Activated CD4-positive, alpha-beta T cell treated with anti-CD3 and anti-CD28 coated beads, Interleukin-2, amount 10 ng/mL, durations not matched to agents 7 days and 5 days (primary cell): Measurements from ENCODE around the gene MAB21L2. TPM values are rescaled to one million over a fixed set of nuclear protein-coding genes. Genes with fewer than 3 reads are reported as not detected.

Source experiments
- CTCF ChIA-PET: fragments of 350-600 bp; sonication (Branson Sonifier 250); formaldehyde crosslinking; loops from one replicate; lab custom pipeline; 2021; ENCODE audit warnings: antibody characterized with exemption; lab: Charles Lee
- POLR2A ChIA-PET: fragments of 350-600 bp; sonication (Branson Sonifier 250); formaldehyde crosslinking; loops from one replicate; lab custom pipeline; 2021; ENCODE audit warnings: antibody characterized with exemption; lab: Charles Lee
- DNase-seq: peaks from one replicate; pipeline ENCODE4 v3.0.0-alpha.2; 2020
- H3K27ac Mint-ChIP-seq: one replicate; pipeline ENCODE4 v1.8.0; 2021; ENCODE audit warnings: mild to moderate bottlenecking, moderate library complexity, mixed read lengths
- H3K27me3 Mint-ChIP-seq: one replicate; pipeline ENCODE4 v1.8.0; 2021; ENCODE audit warnings: mixed read lengths
- H3K36me3 Mint-ChIP-seq: one replicate; pipeline ENCODE4 v1.8.0; 2021; ENCODE audit warnings: low read depth, mixed read lengths
- H3K4me1 Mint-ChIP-seq: one replicate; pipeline ENCODE4 v1.8.0; 2021; ENCODE audit warnings: mixed read lengths
- H3K4me3 Mint-ChIP-seq: one replicate; pipeline ENCODE4 v1.8.0; 2021; ENCODE audit warnings: mild to moderate bottlenecking, moderate library complexity, mixed read lengths
- H3K9me3 Mint-ChIP-seq: one replicate; pipeline ENCODE4 v1.8.0; 2021; ENCODE audit warnings: mixed read lengths
- total RNA-seq, 2 experiments: library from RNA; stranded (reverse); gene quantifications; one replicate each; pipeline ENCODE4 v1.2.3, GENCODE V29; 2021

Gene MAB21L2
- total RNA-seq, 2 experiments from 2014 or later: not detected

DNA sequence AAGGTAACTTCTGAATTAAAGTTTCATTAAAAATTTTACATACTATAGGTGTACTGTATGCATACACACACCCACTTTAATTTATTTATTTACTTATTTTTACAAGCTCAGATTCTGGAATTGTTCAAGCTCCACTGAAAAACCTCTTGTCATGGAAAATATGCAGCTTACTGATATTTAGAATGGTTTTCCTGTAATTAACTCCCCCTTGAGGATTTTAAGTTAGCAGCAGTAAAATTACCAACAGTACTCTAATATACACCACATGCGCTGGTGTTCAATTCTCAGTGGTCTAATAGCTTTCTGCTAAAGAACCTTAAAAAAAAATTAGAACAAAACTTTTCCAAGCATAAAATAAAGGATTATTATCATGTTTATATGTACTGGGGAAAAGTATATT lies 12.0 kb downstream of the MAB21L2 start:
- POLR2A ChIA-PET: no interaction called here
- no peak overlapping the region for H3K27ac Mint-ChIP-seq
- CTCF ChIA-PET: no interaction called here
- no peak overlapping the region for H3K4me3 Mint-ChIP-seq
- no peak for DNase-seq
- H3K36me3 Mint-ChIP-seq: peaks cover 9% of the 10 kb centered on the region
- H3K4me1 Mint-ChIP-seq: no peaks in the 10 kb centered on the region
- no peaks in the 10 kb centered on the region for H3K9me3 Mint-ChIP-seq
- no peaks in the 10 kb centered on the region for H3K27me3 Mint-ChIP-seq

GRCh38 chr4:150598909-150599308 lies 17.0 kb downstream of the MAB21L2 start:
- no peaks in the 10 kb centered on the region for H3K9me3 Mint-ChIP-seq

GRCh38 chr4:150599547-150599946 lies 17.6 kb downstream of the MAB21L2 start:
- H3K4me1 Mint-ChIP-seq: no peaks in the 10 kb centered on the region
- peaks cover 11% of the 10 kb centered on the region for H3K36me3 Mint-ChIP-seq
- DNase-seq: no peak
- no peaks in the 10 kb centered on the region for H3K9me3 Mint-ChIP-seq
- H3K27ac Mint-ChIP-seq: no peak overlapping the region
- ChIA-PET POLR2A (no interaction called here), CTCF (no interaction called here)
- H3K27me3 Mint-ChIP-seq: no peaks in the 10 kb centered on the region
- H3K4me3 Mint-ChIP-seq: no peak overlapping the region

More at GRCh38 chr4:150598909-150599308, 17.0 kb downstream of the MAB21L2 start:
- ChIA-PET POLR2A (no interaction called here), CTCF (no interaction called here)
- no peak for DNase-seq
- Mint-ChIP-seq H3K4me1 (no peaks in the 10 kb centered on the region), H3K27ac (no peak overlapping the region), H3K27me3 (no peaks in the 10 kb centered on the region), H3K36me3 (peaks cover 11% of the 10 kb centered on the region), H3K4me3 (no peak overlapping the region)

DNA sequence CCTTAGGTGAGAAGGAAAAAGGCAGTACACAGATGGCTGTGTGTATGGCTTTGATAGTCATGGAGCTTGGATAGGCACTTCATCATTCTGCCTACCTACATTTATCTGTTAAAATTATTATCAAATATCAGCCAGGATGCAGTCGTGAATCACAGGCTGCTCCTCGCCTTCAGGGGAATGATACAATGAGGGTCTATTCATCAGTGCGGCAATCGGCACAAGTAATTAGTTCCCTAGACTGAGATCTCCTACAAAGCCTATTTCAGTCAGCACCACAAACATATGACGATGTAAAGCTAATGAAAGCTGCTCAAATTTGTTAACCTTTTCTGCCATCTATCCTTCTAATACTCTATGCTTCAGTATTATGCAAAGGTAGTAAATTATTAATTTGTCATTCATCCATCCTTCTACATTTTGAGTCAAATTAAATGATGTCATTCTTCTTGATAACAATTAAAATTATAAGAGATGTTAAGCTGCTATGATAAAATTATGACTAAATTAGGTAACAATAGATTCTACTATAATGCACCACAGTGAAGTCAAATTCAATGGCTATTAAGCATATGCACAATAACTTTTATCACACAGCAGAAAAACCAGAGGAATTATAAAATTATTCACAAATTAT lies 19.0 kb downstream of the MAB21L2 start:
- DNase-seq: no peak
- no peak overlapping the region for H3K4me3 Mint-ChIP-seq
- ChIA-PET CTCF (interaction anchor here (1.2 kb wide), 1 partner anchor 32 kb away, joined by 3 read pairs; no protein-coding TSS in a partner anchor), POLR2A (no interaction called here)
- H3K27me3 Mint-ChIP-seq: no peaks in the 10 kb centered on the region
- H3K36me3 Mint-ChIP-seq: peaks cover 11% of the 10 kb centered on the region
- H3K4me1 Mint-ChIP-seq: no peaks in the 10 kb centered on the region
- H3K9me3 Mint-ChIP-seq: no peaks in the 10 kb centered on the region
- no peak overlapping the region for H3K27ac Mint-ChIP-seq

GRCh38 chr4:150609131-150609530 lies 27.2 kb downstream of the MAB21L2 start:
- H3K27ac Mint-ChIP-seq: no peak overlapping the region
- H3K9me3 Mint-ChIP-seq: no peaks in the 10 kb centered on the region
- H3K4me1 Mint-ChIP-seq: no peaks in the 10 kb centered on the region
- CTCF ChIA-PET: interaction anchor here (0.5 kb wide), 1 partner anchor 400 kb away, joined by 3 read pairs; no protein-coding TSS in a partner anchor
- no peak for DNase-seq
- no peaks in the 10 kb centered on the region for H3K36me3 Mint-ChIP-seq
- H3K27me3 Mint-ChIP-seq: no peaks in the 10 kb centered on the region
- H3K4me3 Mint-ChIP-seq: no peak overlapping the region
- POLR2A ChIA-PET: no interaction called here

DNA sequence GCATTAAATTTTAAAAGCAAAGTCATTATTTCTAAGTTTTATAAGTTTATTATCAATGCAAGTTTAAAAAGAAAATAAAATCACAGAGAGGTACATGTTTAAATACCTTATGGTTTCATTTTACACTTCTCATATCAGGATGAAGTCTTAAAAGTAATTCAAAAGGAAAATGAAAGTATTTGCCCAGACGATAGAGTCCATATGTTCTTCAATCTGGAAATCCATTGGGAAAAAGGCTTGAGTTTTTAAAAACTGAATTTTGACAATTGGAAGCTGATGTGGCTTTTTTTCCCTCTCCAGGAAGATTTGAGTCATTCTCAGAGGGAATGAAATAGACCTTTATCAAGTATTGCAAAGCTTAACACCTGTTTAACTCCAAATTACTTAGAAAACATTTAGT lies 37.1 kb downstream of the MAB21L2 start:
- peaks cover 6% of the 10 kb centered on the region for H3K9me3 Mint-ChIP-seq
- POLR2A ChIA-PET: no interaction called here
- peaks cover 17% of the 10 kb centered on the region for H3K36me3 Mint-ChIP-seq
- no peak for DNase-seq
- no peaks in the 10 kb centered on the region for H3K27me3 Mint-ChIP-seq
- no peak overlapping the region for H3K27ac Mint-ChIP-seq
- CTCF ChIA-PET: no interaction called here
- H3K4me3 Mint-ChIP-seq: no peak overlapping the region
- H3K4me1 Mint-ChIP-seq: peaks cover 3% of the 10 kb centered on the region

DNA sequence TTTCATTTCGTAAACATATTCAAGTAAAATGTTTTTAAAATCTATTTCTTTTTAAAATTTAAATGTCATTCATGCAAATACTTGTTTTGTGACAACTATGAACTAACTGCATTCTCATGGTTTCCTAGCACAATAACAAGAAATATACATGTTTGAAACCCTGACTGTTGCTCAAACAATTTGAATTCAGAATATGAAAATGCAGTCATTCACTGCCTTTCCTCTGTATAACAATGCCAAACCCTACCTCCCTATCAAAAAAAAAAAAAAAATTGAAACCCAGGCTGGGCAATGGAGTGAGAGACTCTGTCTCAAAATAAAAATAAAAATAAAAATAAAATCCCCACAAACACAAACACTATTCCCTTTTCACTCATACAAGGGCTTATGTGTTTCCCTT lies 42.1 kb downstream of the MAB21L2 start:
- ChIA-PET POLR2A (no interaction called here), CTCF (no interaction called here)
- no peaks in the 10 kb centered on the region for H3K27me3 Mint-ChIP-seq
- no peak overlapping the region for H3K27ac Mint-ChIP-seq
- H3K4me1 Mint-ChIP-seq: peaks cover 2% of the 10 kb centered on the region
- H3K4me3 Mint-ChIP-seq: no peak overlapping the region
- no peak for DNase-seq
- H3K36me3 Mint-ChIP-seq: peaks cover 12% of the 10 kb centered on the region
- H3K9me3 Mint-ChIP-seq: peaks cover 6% of the 10 kb centered on the region

GRCh38 chr4:150625033-150625432 lies 43.1 kb downstream of the MAB21L2 start:
- H3K9me3 Mint-ChIP-seq: peaks cover 6% of the 10 kb centered on the region
- ChIA-PET POLR2A (no interaction called here), CTCF (no interaction called here)
- DNase-seq: no peak
- H3K27ac Mint-ChIP-seq: no peak overlapping the region
- no peaks in the 10 kb centered on the region for H3K27me3 Mint-ChIP-seq
- H3K4me3 Mint-ChIP-seq: no peak overlapping the region
- peaks cover 12% of the 10 kb centered on the region for H3K36me3 Mint-ChIP-seq
- H3K4me1 Mint-ChIP-seq: no peaks in the 10 kb centered on the region

GRCh38 chr4:150628073-150628472 lies 46.1 kb downstream of the MAB21L2 start:
- no peak overlapping the region for H3K4me3 Mint-ChIP-seq
- POLR2A ChIA-PET: no interaction called here
- peaks cover 7% of the 10 kb centered on the region for H3K36me3 Mint-ChIP-seq
- peaks cover 10% of the 10 kb centered on the region for H3K9me3 Mint-ChIP-seq
- CTCF ChIA-PET: no interaction called here
- no peaks in the 10 kb centered on the region for H3K27me3 Mint-ChIP-seq
- no peaks in the 10 kb centered on the region for H3K4me1 Mint-ChIP-seq
- no peak for DNase-seq
- no peak overlapping the region for H3K27ac Mint-ChIP-seq

DNA sequence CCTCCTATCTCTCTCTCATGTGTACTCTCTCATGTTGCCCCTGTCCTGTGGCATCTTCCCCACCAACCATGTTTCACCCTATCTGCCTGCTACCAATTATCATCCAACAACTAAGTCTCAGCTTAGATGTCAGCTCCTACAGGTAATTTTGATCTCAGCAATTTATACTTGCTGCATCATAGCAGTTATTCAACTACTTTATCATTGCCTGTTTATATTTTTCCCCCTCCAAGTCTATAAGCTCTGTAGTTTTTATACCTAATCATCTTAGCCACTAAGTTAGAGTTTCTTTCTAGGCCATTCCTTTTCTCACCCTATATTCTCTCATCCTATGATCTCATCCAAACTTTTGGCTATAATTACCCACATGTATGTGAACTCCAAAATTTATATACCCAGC lies 50.7 kb downstream of the MAB21L2 start:
- H3K27me3 Mint-ChIP-seq: no peaks in the 10 kb centered on the region
- DNase-seq: no peak
- peaks cover 17% of the 10 kb centered on the region for H3K9me3 Mint-ChIP-seq
- H3K36me3 Mint-ChIP-seq: peaks cover 7% of the 10 kb centered on the region
- H3K4me3 Mint-ChIP-seq: no peak overlapping the region
- ChIA-PET CTCF (interaction anchor here (0.7 to 1.4 kb wide), 2 partner anchors 41 to 209 kb away, joined by 4 read pairs; no protein-coding TSS in a partner anchor), POLR2A (no interaction called here)
- H3K4me1 Mint-ChIP-seq: no peaks in the 10 kb centered on the region
- H3K27ac Mint-ChIP-seq: no peak overlapping the region
